Right lobe of liver (tissue), 6 donors: Measurements from ENCODE around the gene SMC4. TPM values are rescaled to one million over a fixed set of nuclear protein-coding genes. Genes with fewer than 3 reads are reported as not detected.
"Not testable (repeated sequence)": the region's sequence is repeated elsewhere in the genome, so short reads cannot be mapped to it uniquely, and the experiment has no call there.

Source experiments
- ATAC-seq, 4 donors: fragments of 200-7000 bp; cut with Tn5 transposase; one replicate each; pipeline ENCODE4 v1.9.1; 2020; ENCODE audit warnings: mild to moderate bottlenecking in 4 of 4, moderate library complexity in 4 of 4
- DNase-seq, 3 donors: peaks; one replicate each; pipeline ENCODE4 v3.0.0-alpha.2; 2020
- H3K27ac ChIP-seq, 3 donors: fragments of 200-600 bp; one replicate each; pipeline ENCODE4 v1.8.0; 2022
- H3K27me3 ChIP-seq, 2 donors: fragments of 200-600 bp; one replicate each; pipeline ENCODE4 v1.8.0; 2022
- H3K36me3 ChIP-seq, 4 donors: fragments of 200-600 bp; sonication (generic) in 1 of 4; one replicate each; pipeline versions ENCODE4 v1.5.1 to v1.8.0; 2017 to 2022; ENCODE audit warnings: control low read depth in 1 of 4
- H3K4me1 ChIP-seq, 4 donors: fragments of 200-600 bp; sonication (generic) in 1 of 4; one replicate each; pipeline versions ENCODE4 v1.5.1 to v1.8.0; 2017 to 2022; ENCODE audit warnings: control low read depth in 1 of 4
- H3K4me3 ChIP-seq, 3 donors: fragments of 200-600 bp; one replicate each; pipeline ENCODE4 v1.8.0; 2022
- H3K9me3 ChIP-seq, 4 donors: fragments of 200-600 bp; sonication (generic) in 1 of 4; one replicate each; pipeline versions ENCODE4 v1.5.1 to v1.8.0; 2017 to 2022; ENCODE audit warnings: control low read depth in 1 of 4
- CTCF ChIP-seq, 4 donors: fragments of 200-600 bp in 3 of 4; fragments of 450-650 bp in 1 of 4; IDR thresholded peaks; one replicate each; pipeline versions ENCODE4 v1.5.1 to v1.8.0; 2016 to 2022; ENCODE audit warnings: antibody characterized with exemption in 4 of 4, mild to moderate bottlenecking in 2 of 4
- POLR2A ChIP-seq: fragments of 450-650 bp; IDR thresholded peaks from one replicate; pipeline ENCODE4 v1.6.1; 2017; ENCODE audit warnings: antibody characterized with exemption, mild to moderate bottlenecking
- WGBS: methylation state at CpG from one replicate; pipeline ENCODE4 v1.1.6; 2018; ENCODE audit warnings: low coverage, low lambda C conversion rate; ENCODE audit not compliant: insufficient coverage; ENCODE audit errors: missing lambda C conversion rate; 5-methylcytosine and 5-hydroxymethylcytosine counted together
- intact Hi-C, 2 donors: fragments of 100-400 bp; cut with DNase I; formaldehyde crosslinking; loops; one replicate each; pipeline versions ENCODE4 v1.11.2 to v1.14.1; 2022
- long read RNA-seq: library from polyadenylated mRNA; unstranded; transcript quantifications from one replicate; pipeline ENCODE4 v2.0.0, GENCODE V29; 2019
- total RNA-seq, 6 experiments: library from RNA; depleted of rRNA in 2 of 6; stranded (reverse); fragments of >200 nt in 2 of 6; fragmentation: NEBNext Ultra II Directional in 3 of 6; extraction: Animal tissue kit (Norgen Biotek cat#: 25700) in 3 of 6; gene quantifications; one replicate each; pipeline versions ENCODE4 v1.1.0 to v1.2.4, GENCODE V29; 2016 to 2023
- donor health status: DM: no; HTN: yes; CAD: no.
- donor health status: DM: no; HTN: no; CAD: no.
- donor health status: DM: no; HTN: no; CAD: no.
- donor health status: DM: no; HTN: yes; CAD: no.
- donor health status: DM: no; HTN: yes; CAD: no.

The SMC4 gene
- total RNA-seq = 10 to 100 TPM; 11.3 to 26.7 (median 18.1) TPM
- long read RNA-seq, partial matches to known transcripts = 9 of 9 reads
- long read RNA-seq, other reads (novel, unspliced or antisense) = 0 of 9 reads

- Histone ChIP-seq H3K36me3 (no peaks in the 10 kb centered on the region), H3K4me3 (peak within 1 kb of the TSS; percentile 70 to 83 (median 78)), H3K27ac (peak within 1 kb of the TSS; percentile 77 to 88 (median 81)), H3K9me3 (no peaks in the 10 kb centered on the region), H3K4me1 (peaks cover 0 to 14% (median 0%) of the 10 kb centered on the region in 4 donors), H3K27me3 (no peaks in the 10 kb centered on the region)
- DNase-seq = peak; percentile 97 to 98 (median 98)
- under 1% methylated on average over 29 of the region's 63 CpGs for WGBS
- TF ChIP-seq CTCF (IDR thresholded peaks at IDR 0.05) = no peak
- peak; percentile 53 for TF ChIP-seq POLR2A
- intact Hi-C loops = no loop called here
- ATAC-seq = peak; percentile 94 to 97 (median 96)
Measured at GRCh38 chr3:160399125-160400029, at the start of gene SMC4, which contains the start of gene IFT80. Gene SMC4 (plus strand): TSS chr3:160399650. CDS start chr3:160400827, 1,177 bp downstream. Gene IFT80 (minus strand): TSS chr3:160399225. CDS start chr3:160384600, 14,625 bp downstream.

- DNase-seq (no peak), ATAC-seq (no peak)
- no peak for TF ChIP-seq CTCF (IDR thresholded peaks at IDR 0.05)
- no peak for TF ChIP-seq POLR2A
- Histone ChIP-seq H3K27me3 (no peaks in the 10 kb centered on the region), H3K4me1 (no peaks in the 10 kb centered on the region), H3K27ac (no peak overlapping the region), H3K36me3 (no peaks in the 10 kb centered on the region), H3K4me3 (no peak overlapping the region), H3K9me3 (no peaks in the 10 kb centered on the region)
- 95% methylated on average over 4 of the region's 4 CpGs for WGBS
- intact Hi-C loops = no loop called here
Measured at GRCh38 chr3:160355826-160356225, 43.6 kb upstream of the SMC4 start.

GRCh38 chr3:160362896-160363295, 36.6 kb upstream of the SMC4 start:
- ATAC-seq, H3K27me3 ChIP-seq, H3K4me3 ChIP-seq, H3K4me1 ChIP-seq, H3K27ac ChIP-seq, H3K36me3 ChIP-seq, DNase-seq, H3K9me3 ChIP-seq, intact Hi-C loops: not testable (repeated sequence)
- 80% methylated on average over 1 of the region's 2 CpGs for WGBS

- Histone ChIP-seq H3K36me3 (no peaks in the 10 kb centered on the region), H3K9me3 (no peaks in the 10 kb centered on the region), H3K27me3 (no peaks in the 10 kb centered on the region), H3K27ac (no peak overlapping the region), H3K4me3 (no peak overlapping the region), H3K4me1 (peaks cover 0 to 8% (median 0%) of the 10 kb centered on the region in 4 donors)
- 58% methylated on average over 1 of the region's 1 CpG for WGBS
- TF ChIP-seq CTCF (IDR thresholded peaks at IDR 0.05) = no peak
- TF ChIP-seq POLR2A = no peak
- DNase-seq = no peak
- peak in 1 of 4 donors; percentile 63 for ATAC-seq
- intact Hi-C loops = no loop called here
Measured at GRCh38 chr3:160365869-160366522, 33.5 kb upstream of the SMC4 start.

GRCh38 chr3:160368804-160369203, 30.6 kb upstream of the SMC4 start:
- DNase-seq (no peak), ATAC-seq (no peak)
- TF ChIP-seq POLR2A (no peak), CTCF (IDR thresholded peaks at IDR 0.05) (no peak)
- 47% methylated on average over 2 of the region's 2 CpGs for WGBS
- intact Hi-C loops = no loop called here
- H3K4me3 ChIP-seq = no peak overlapping the region
- H3K27me3 ChIP-seq = no peaks in the 10 kb centered on the region
- no peak overlapping the region for H3K27ac ChIP-seq
- no peaks in the 10 kb centered on the region for H3K36me3 ChIP-seq
- H3K4me1 ChIP-seq = peaks cover 0 to 8% (median 0%) of the 10 kb centered on the region in 4 donors
- H3K9me3 ChIP-seq = no peaks in the 10 kb centered on the region
